H7 (cell line): ENCODE results near the gene CACNA1I. TPM values are rescaled to one million over a fixed set of nuclear protein-coding genes. Genes with fewer than 3 reads are reported as not detected.

Source experiments
- DNase-seq: peaks from one replicate; pipeline ENCODE4 v3.0.0; 2012
- H3K27me3 ChIP-seq: 2 replicates; pipeline ENCODE4 v1.6.0; 2011; ENCODE audit warnings: mild to moderate bottlenecking, low read length; ENCODE audit not compliant: control insufficient read depth, insufficient read depth
- H3K36me3 ChIP-seq: replicated peaks from 2 replicates; pipeline ENCODE4 v1.5.1; 2011; ENCODE audit warnings: low read length; ENCODE audit not compliant: control insufficient read depth, insufficient read depth
- H3K4me3 ChIP-seq: 2 replicates; pipeline ENCODE4 v1.5.1; 2011; ENCODE audit warnings: low read depth, mild to moderate bottlenecking, control low read depth, low read length, moderate library complexity; ENCODE audit not compliant: insufficient read depth
- total RNA-seq: library from RNA; depleted of rRNA; stranded (reverse); fragments of >200 nt; shearing (Covaris generic); gene quantifications from 2 replicates; pipeline ENCODE4 v1.2.3, GENCODE V29; 2014

Gene CACNA1I
- total RNA-seq, 1 experiment from 2014 or later, result 0.31 TPM

GRCh38 chr22:39649500-39650089, 79.0 kb downstream of the CACNA1I start:
- DNase-seq, result no peak
- no peaks in the 10 kb centered on the region for H3K27me3 ChIP-seq
- H3K36me3 ChIP-seq, result no peaks in the 10 kb centered on the region
- no peak overlapping the region for H3K4me3 ChIP-seq

- peak; percentile 76 for DNase-seq
- H3K36me3 ChIP-seq, result no peaks in the 10 kb centered on the region
- H3K27me3 ChIP-seq, result no peaks in the 10 kb centered on the region; the same call in 1 of the 2 replicates
- no peak overlapping the region for H3K4me3 ChIP-seq
Measured at GRCh38 chr22:39651053-39651996, 80.8 kb downstream of the CACNA1I start.

GRCh38 chr22:39652990-39653786, 82.6 kb downstream of the CACNA1I start:
- Histone ChIP-seq H3K27me3 (no peaks in the 10 kb centered on the region; the same call in 1 of the 2 replicates), H3K36me3 (no peaks in the 10 kb centered on the region), H3K4me3 (no peak overlapping the region)
- DNase-seq, result no peak

- no peaks in the 10 kb centered on the region; the same call in 1 of the 2 replicates for H3K27me3 ChIP-seq
- H3K4me3 ChIP-seq, result no peak overlapping the region
- no peak for DNase-seq
- H3K36me3 ChIP-seq, result no peaks in the 10 kb centered on the region
Measured at GRCh38 chr22:39653787-39654077, 83.2 kb downstream of the CACNA1I start.

GRCh38 chr22:39654131-39654926, 83.8 kb downstream of the CACNA1I start:
- Histone ChIP-seq H3K27me3 (no peaks in the 10 kb centered on the region; the same call in 1 of the 2 replicates), H3K36me3 (no peaks in the 10 kb centered on the region), H3K4me3 (no peak overlapping the region)
- no peak for DNase-seq

- peak; percentile 86 for DNase-seq
- no peak overlapping the region for H3K4me3 ChIP-seq
- no peaks in the 10 kb centered on the region for H3K36me3 ChIP-seq
- peaks cover 1% of the 10 kb centered on the region; the same call in 1 of the 2 replicates for H3K27me3 ChIP-seq
Measured at GRCh38 chr22:39655004-39655579, 84.5 kb downstream of the CACNA1I start.

GRCh38 chr22:39655831-39656230, 85.3 kb downstream of the CACNA1I start:
- no peak overlapping the region for H3K4me3 ChIP-seq
- no peak for DNase-seq
- peaks cover 5% of the 10 kb centered on the region; the same call in 1 of the 2 replicates for H3K27me3 ChIP-seq
- no peaks in the 10 kb centered on the region for H3K36me3 ChIP-seq

GRCh38 chr22:39656495-39657490, 86.2 kb downstream of the CACNA1I start:
- no peak for DNase-seq
- Histone ChIP-seq H3K4me3 (no peak overlapping the region), H3K27me3 (peaks cover 14% of the 10 kb centered on the region), H3K36me3 (no peaks in the 10 kb centered on the region)

GRCh38 chr22:39658367-39658766, 87.8 kb downstream of the CACNA1I start:
- H3K27me3 ChIP-seq, result peaks cover 24% of the 10 kb centered on the region
- no peaks in the 10 kb centered on the region for H3K36me3 ChIP-seq
- H3K4me3 ChIP-seq, result no peak overlapping the region
- no peak for DNase-seq

- H3K36me3 ChIP-seq, result no peaks in the 10 kb centered on the region
- DNase-seq, result no peak
- H3K4me3 ChIP-seq, result no peak overlapping the region
- peaks cover 30% of the 10 kb centered on the region for H3K27me3 ChIP-seq
Measured at GRCh38 chr22:39658806-39659463, 88.4 kb downstream of the CACNA1I start.

GRCh38 chr22:39661501-39661841, 90.9 kb downstream of the CACNA1I start:
- no peak for DNase-seq
- H3K4me3 ChIP-seq, result peak overlapping the region; percentile 60
- peaks cover 31% of the 10 kb centered on the region for H3K27me3 ChIP-seq
- no peaks in the 10 kb centered on the region for H3K36me3 ChIP-seq

- H3K27me3 ChIP-seq, result peaks cover 31% of the 10 kb centered on the region
- H3K4me3 ChIP-seq, result peak overlapping the region; percentile 60
Measured at GRCh38 chr22:39661842-39662685, 91.5 kb downstream of the CACNA1I start.

More at GRCh38 chr22:39661842-39662685, 91.5 kb downstream of the CACNA1I start:
- peak; percentile 100 for DNase-seq
- no peaks in the 10 kb centered on the region for H3K36me3 ChIP-seq
